Activated CD4-positive, CD25-positive, alpha-beta regulatory T cell treated with anti-CD3 and anti-CD28 coated beads, Interleukin-2, amount 50 U/mL, for 24 hours (primary cell): ENCODE results near the gene TMEM266.

Experiments
- ATAC-seq, 2 donors: fragments of 150-1000 bp; cut with Tn5 transposase; one replicate each; pipeline ENCODE4 v1.10.0; 2021; ENCODE audit warnings: mild to moderate bottlenecking in 1 of 2, moderate library complexity in 1 of 2

Gene TMEM266

GRCh38 chr15:76134537-76134936 lies 74.8 kb downstream of the TMEM266 start:
- peak in 1 of 2 donors; percentile 33 for ATAC-seq

GRCh38 chr15:76135516-76135915 lies 75.7 kb downstream of the TMEM266 start:
- ATAC-seq: peak; percentile 38 to 60

- ATAC-seq: no peak
These were observed 78.7 kb downstream of the TMEM266 start for GRCh38 chr15:76138436-76138835.

GRCh38 chr15:76139368-76140073 lies 79.7 kb downstream of the TMEM266 start:
- ATAC-seq: peak; percentile 64 to 73

GRCh38 chr15:76140074-76140464 lies 80.3 kb downstream of the TMEM266 start:
- no peak for ATAC-seq

GRCh38 chr15:76146812-76147211 lies 87.0 kb downstream of the TMEM266 start:
- ATAC-seq: no peak

- peak in 1 of 2 donors; percentile 33 for ATAC-seq
These were observed 88.3 kb downstream of the TMEM266 start for GRCh38 chr15:76147906-76148570.

- no peak for ATAC-seq
These were observed 89.6 kb downstream of the TMEM266 start for GRCh38 chr15:76149291-76149915.

GRCh38 chr15:76150513-76150912 lies 90.7 kb downstream of the TMEM266 start:
- no peak for ATAC-seq

- ATAC-seq: peak; percentile 89 to 90
These were observed 91.3 kb downstream of the TMEM266 start for GRCh38 chr15:76150971-76151598.

- no peak for ATAC-seq
These were observed 91.8 kb downstream of the TMEM266 start for GRCh38 chr15:76151599-76151974.

- no peak for ATAC-seq
These were observed 92.4 kb downstream of the TMEM266 start for GRCh38 chr15:76152197-76152596.

- ATAC-seq: no peak
These were observed 93.7 kb downstream of the TMEM266 start for GRCh38 chr15:76153241-76154197.

- no peak for ATAC-seq
These were observed 95.9 kb downstream of the TMEM266 start for GRCh38 chr15:76155731-76156130.

GRCh38 chr15:76158226-76158625 lies 98.4 kb downstream of the TMEM266 start:
- ATAC-seq: no peak

GRCh38 chr15:76158815-76159214 lies 99.0 kb downstream of the TMEM266 start:
- no peak for ATAC-seq

GRCh38 chr15:76159282-76159681 lies 99.5 kb downstream of the TMEM266 start:
- no peak for ATAC-seq

GRCh38 chr15:76160426-76161152 lies 100.8 kb downstream of the TMEM266 start:
- ATAC-seq: no peak

GRCh38 chr15:76161153-76162035 lies 101.6 kb downstream of the TMEM266 start:
- ATAC-seq: no peak

GRCh38 chr15:76162036-76162398 lies 102.2 kb downstream of the TMEM266 start:
- no peak for ATAC-seq
